OCI-LY7 (cell line): ENCODE measurements around the gene PHF12. TPM values are rescaled to one million over a fixed set of nuclear protein-coding genes. Genes with fewer than 3 reads are reported as not detected.

Experiments used
- BruUV-seq: library from RNA; stranded (reverse); fragments of 400-500 nt; replicated peaks from 2 replicates; lab custom pipeline; 2021; lab: Mats Ljungman, UMichigan
- CTCF ChIA-PET: fragments of 300-600 bp; sonication (Branson Sonifier 250); formaldehyde crosslinking; loops from one replicate; lab custom pipeline; 2022; ENCODE audit warnings: antibody characterized with exemption; ENCODE audit not compliant: unreplicated experiment; lab: Charles Lee
- POLR2A ChIA-PET: fragments of 300-600 bp; sonication (Branson Sonifier 250); formaldehyde crosslinking; loops from one replicate; lab custom pipeline; 2022; ENCODE audit warnings: antibody characterized with exemption; lab: Charles Lee
- DNase-seq: peaks from one replicate; pipeline ENCODE4 v3.0.0-alpha.2; 2015; ENCODE audit warnings: low spot score
- H2AFZ ChIP-seq: fragments of 200-600 bp; sonication (generic), shearing (Covaris generic); 2 replicates; pipeline ENCODE4 v1.6.1; 2014; ENCODE audit warnings: mild to moderate bottlenecking, antibody characterized with exemption, low read length, moderate library complexity
- H3K27ac ChIP-seq: fragments of 200-600 bp; sonication (generic); 2 replicates; pipeline ENCODE4 v1.5.1; 2014; ENCODE audit warnings: mixed run types, low read depth, mild to moderate bottlenecking, moderate library complexity, low read length, inconsistent platforms; ENCODE audit not compliant: poor library complexity, severe bottlenecking
- H3K36me3 ChIP-seq: fragments of 200-600 bp; sonication (generic); 2 replicates; pipeline ENCODE4 v1.6.1; 2014; ENCODE audit warnings: mild to moderate bottlenecking, antibody characterized with exemption, low read length, moderate library complexity, mixed read lengths; ENCODE audit not compliant: insufficient read depth
- H3K4me1 ChIP-seq: fragments of 200-600 bp; sonication (generic); 2 replicates; pipeline ENCODE4 v1.5.1; 2014; ENCODE audit warnings: mild to moderate bottlenecking, low read length; ENCODE audit not compliant: insufficient read depth, poor library complexity, severe bottlenecking
- H3K4me2 ChIP-seq: fragments of 200-600 bp; sonication (generic); 2 replicates; pipeline ENCODE4 v1.6.1; 2014; ENCODE audit warnings: mild to moderate bottlenecking, low read length
- H3K4me3 ChIP-seq: fragments of 200-600 bp; sonication (generic); 2 replicates; pipeline ENCODE4 v1.5.1; 2014; ENCODE audit warnings: mild to moderate bottlenecking, low read depth, low read length; ENCODE audit not compliant: poor library complexity, severe bottlenecking
- H3K79me2 ChIP-seq: fragments of 200-600 bp; sonication (generic); 2 replicates; pipeline ENCODE4 v1.6.1; 2016; ENCODE audit warnings: low read depth, mild to moderate bottlenecking, low read length, moderate library complexity, mixed read lengths; ENCODE audit not compliant: insufficient read depth
- H3K9me2 ChIP-seq: fragments of 200-600 bp; sonication (generic); 2 replicates; pipeline ENCODE4 v1.6.1; 2016; ENCODE audit warnings: mild to moderate bottlenecking, low read length, mixed read lengths; ENCODE audit not compliant: insufficient read depth
- H3K9me3 ChIP-seq: fragments of 200-600 bp; sonication (generic); 2 replicates; pipeline ENCODE4 v1.6.1; 2014; ENCODE audit warnings: mild to moderate bottlenecking, mixed run types, low read length, mixed read lengths
- H4K20me1 ChIP-seq: fragments of 200-600 bp; sonication (generic); 2 replicates; pipeline ENCODE4 v1.6.1; 2014; ENCODE audit warnings: mild to moderate bottlenecking, antibody characterized with exemption, low read length, moderate library complexity, mixed read lengths; ENCODE audit not compliant: insufficient read depth
- CTCF ChIP-seq: fragments of 200-600 bp; sonication (generic); conservative IDR thresholded peaks from 2 replicates; pipeline ENCODE4 v1.5.1; 2014; ENCODE audit warnings: mild to moderate bottlenecking, antibody characterized with exemption, low read length, moderate library complexity, mixed read lengths
- EZH2phosphoT487 ChIP-seq: fragments of 200-600 bp; sonication (generic); IDR thresholded peaks from 2 replicates; pipeline ENCODE4 v1.6.1; 2018; ENCODE audit warnings: low read depth, borderline replicate concordance, mild to moderate bottlenecking, mixed run types, antibody characterized with exemption, low read length, moderate library complexity, mixed read lengths
- intact Hi-C: fragments of 100-400 bp; cut with micrococcal nuclease; formaldehyde crosslinking; loops from one replicate; pipeline ENCODE4 v1.10.0; 2022; ENCODE audit not compliant: unreplicated experiment
- total RNA-seq, 2 experiments: library from RNA; depleted of rRNA in 1 of 2; stranded (reverse); fragments of >200 nt in 1 of 2; shearing (Covaris generic) in 1 of 2; gene quantifications; 2 replicates each; pipeline ENCODE4 v1.2.3, GENCODE V29; 2014 to 2022

The PHF12 gene
- total RNA-seq, 2 experiments from 2014 or later: 40.6 to 62.5 TPM

GRCh38 chr17:28897769-28898526 is 53.4 kb downstream of the PHF12 start:
- peaks cover 42% of the 10 kb centered on the region for H3K79me2 ChIP-seq
- peak overlapping the region; percentile 89 for H3K4me3 ChIP-seq
- POLR2A ChIA-PET: interaction anchor here (0.8 to 1.9 kb wide), 5 partner anchors 49 to 170 kb away, joined by 3 to 8 read pairs (median 3); partner anchors contain the start of genes FAM222B and NEK8

GRCh38 chr17:28896884-28897768 is 54.2 kb downstream of the PHF12 start, which contains the start of gene FLOT2:
FLOT2 (minus strand) TSS chr17:28897733; CDS start chr17:28897574, 159 bp downstream.
- ChIA-PET CTCF (interaction anchor here (1.6 kb wide), 1 partner anchor 134 kb away, joined by 4 read pairs; no protein-coding TSS in a partner anchor), POLR2A (no interaction called here)
- Histone ChIP-seq H4K20me1 (no peaks in the 10 kb centered on the region), H3K9me2 (no peaks in the 10 kb centered on the region), H3K4me3 (peak within 1 kb of the TSS; percentile 89), H2AFZ (peak within 1 kb of the TSS; percentile 69; the same call in 1 of the 2 replicates), H3K79me2 (peaks cover 50% of the 10 kb centered on the region), H3K36me3 (peaks cover 27% of the 10 kb centered on the region), H3K4me1 (peaks cover 71% of the 10 kb centered on the region), H3K4me2 (peak within 1 kb of the TSS; percentile 100), H3K9me3 (no peaks in the 10 kb centered on the region), H3K27ac (peak within 1 kb of the TSS; percentile 91)
- TF ChIP-seq EZH2phosphoT487 (no peak), CTCF (peak; percentile 27; the same call in 1 of the 2 replicates)
- no TSS peak for BruUV-seq
- DNase-seq: peak; percentile 75
- intact Hi-C loops: loop anchor here (2.0 kb wide), 1 partner anchor 54 kb away; the partner anchor contains the start of gene FAM222B

More at GRCh38 chr17:28897769-28898526, 53.4 kb downstream of the PHF12 start:
- intact Hi-C loops: loop anchor here (2.0 kb wide), 1 partner anchor 55 kb away; the partner anchor contains the start of gene FAM222B
- H2AFZ ChIP-seq: peak overlapping the region; percentile 69; the same call in 1 of the 2 replicates
- TF ChIP-seq EZH2phosphoT487 (no peak), CTCF (no peak)
- no TSS peak for BruUV-seq
- CTCF ChIA-PET: no interaction called here
- peak overlapping the region; percentile 91 for H3K27ac ChIP-seq
- peak overlapping the region; percentile 100 for H3K4me2 ChIP-seq
- peaks cover 63% of the 10 kb centered on the region for H3K4me1 ChIP-seq
- DNase-seq: no peak
- H3K9me3 ChIP-seq: no peaks in the 10 kb centered on the region
- peaks cover 27% of the 10 kb centered on the region for H3K36me3 ChIP-seq
- no peaks in the 10 kb centered on the region for H3K9me2 ChIP-seq
- no peaks in the 10 kb centered on the region for H4K20me1 ChIP-seq
